Dermis blood vessel endothelial cell (primary cell): ENCODE measurements around the gene DENR. TPM values are rescaled to one million over a fixed set of nuclear protein-coding genes. Genes with fewer than 3 reads are reported as not detected.

Experiments
- total RNA-seq: library from RNA; depleted of rRNA; stranded (reverse); fragments of >200 nt; gene quantifications from 2 replicates; pipeline ENCODE4 v1.2.3, GENCODE V29; 2014

DENR gene
- total RNA-seq, 1 donor from 2014 or later = 27.1 TPM

Other genes with a start within 250 kb of the DENR start
- 49.4 and 49.5 TPM in 2 replicates for gene RSRC2, start 225.9 kb upstream of the DENR start, total RNA-seq
- 24.5 and 40.2 TPM in 2 replicates for gene KNTC1, start 225.6 kb upstream of the DENR start, total RNA-seq
- gene HCAR2, start 49.5 kb upstream of the DENR start, total RNA-seq = not detected in 2 replicates
- gene HCAR3, start 36.0 kb upstream of the DENR start, total RNA-seq = not detected in 2 replicates
- 0.05 TPM in 1 of 2 replicates, not detected in the other for gene HCAR1, start 22.0 kb upstream of the DENR start, total RNA-seq
- gene CCDC62, start 21.7 kb downstream of the DENR start, total RNA-seq = 0.23 and 0.51 TPM in 2 replicates
- 132 and 200 TPM in 2 replicates for gene HIP1R, start 82.6 kb downstream of the DENR start, total RNA-seq
- gene VPS37B, start 143.3 kb downstream of the DENR start, total RNA-seq = 19.6 and 21.2 TPM in 2 replicates
- 8.5 and 10.9 TPM in 2 replicates for gene ABCB9, start 213.6 kb downstream of the DENR start, total RNA-seq
- gene OGFOD2, start 222.4 kb downstream of the DENR start, total RNA-seq = 10.4 and 11.4 TPM in 2 replicates
- 213 and 267 TPM in 2 replicates for gene ARL6IP4, start 227.9 kb downstream of the DENR start, total RNA-seq